Measurements from ENCODE around the gene FILIP1L. TPM values are rescaled to one million over a fixed set of nuclear protein-coding genes. Genes with fewer than 3 reads are reported as not detected.

Gene FILIP1L
- total and polyA plus RNA-seq, 2 of the 4 experiments (the other 2 are of a cell fraction) = 11.5 to 19.9 TPM

- no peak overlapping the region for H4K5ac ChIP-seq (ENCODE audit: low read depth, low read length)
- H3K18ac ChIP-seq (ENCODE audit: low read depth, low read length) = no peak overlapping the region
- no peak overlapping the region for H3K14ac ChIP-seq (replicated peaks; ENCODE audit: low read depth, low read length)
- no peaks in the 10 kb centered on the region for H3K9me1 ChIP-seq (ENCODE audit: insufficient read depth, low read length)
- no peak overlapping the region for H2BK5ac ChIP-seq (ENCODE audit: low read depth, low read length, poor library complexity, severe bottlenecking)
- 0 out of 2 replicates have a peak, but pooled peaks cover 2% of the 10 kb centered on the region for H3K9me3 ChIP-seq (ENCODE audit: control insufficient read depth, insufficient read depth, low read length)
- dilution Hi-C loops (cut with HindIII; ENCODE audit: low sequenced_read_pairs, unreplicated experiment) = no loop called here
- BruUV-seq (replicated peaks) = no TSS peak
- H4K20me1 ChIP-seq (ENCODE audit: insufficient read depth, low read length) = no peaks in the 10 kb centered on the region
- ATAC-seq (ENCODE audit: low read depth) (no peak), DNase-seq (no peak)
- H2AFZ ChIP-seq (replicated peaks; ENCODE audit: low read length, poor library complexity) = no peak overlapping the region
- no peak overlapping the region for H4K8ac ChIP-seq (ENCODE audit: low read depth in 2 of 2, low read length in 2 of 2)
- H2BK20ac ChIP-seq (ENCODE audit: low read depth, low read length) = no peak overlapping the region
- no peak overlapping the region for H3K4me2 ChIP-seq (ENCODE audit: low read depth, low read length)
- WGBS, 2 experiments (ENCODE audit: extremely low coverage in 2 of 2, insufficient read length in 1 of 2) = no CpG with 5 or more reads among the region's 1 CpG
- no peak overlapping the region for H2AK5ac ChIP-seq (ENCODE audit: low read depth, low read length)
- no peaks in the 10 kb centered on the region for H3K36me3 ChIP-seq (ENCODE audit: control insufficient read depth, insufficient read depth, low read length)
- H3K4me1 ChIP-seq (ENCODE audit: control insufficient read depth, insufficient read depth, low read length) = no peaks in the 10 kb centered on the region
- H4K91ac ChIP-seq (ENCODE audit: insufficient read depth, low read depth, low read length) = no peak overlapping the region
- intact Hi-C loops (cut with micrococcal nuclease) = no loop called here
- H3K56ac ChIP-seq (ENCODE audit: extremely low read depth, insufficient read depth, low read length) = no peak overlapping the region
- H3K4ac ChIP-seq (ENCODE audit: low read depth, low read length) = no peak overlapping the region
- H3K23ac ChIP-seq (ENCODE audit: low read depth, low read length) = no peak overlapping the region
- TF ChIP-seq USF2 (IDR thresholded peaks at IDR 0.05; ENCODE audit: low read depth, low read length) = no peak
- no peak for TF ChIP-seq RFX5 (IDR thresholded peaks at IDR 0.05; ENCODE audit: low read depth, low read length)
- TF ChIP-seq BHLHE40 (IDR thresholded peaks at IDR 0.05; ENCODE audit: low read depth, low read length) = no peak
- no peak for TF ChIP-seq CHD1 (IDR thresholded peaks at IDR 0.05; ENCODE audit: low read depth, low read length)
- no peak for TF ChIP-seq CEBPB (IDR thresholded peaks at IDR 0.05; ENCODE audit: low read depth, low read length)
- TF ChIP-seq FOS (IDR thresholded peaks at IDR 0.05; ENCODE audit: low read depth, low read length) = no peak
- TF ChIP-seq NFE2L2 (IDR thresholded peaks at IDR 0.05; ENCODE audit: low read depth, low read length) = no peak
- TF ChIP-seq RAD21 (IDR thresholded peaks at IDR 0.05; ENCODE audit: low read length) = no peak
- ChIA-PET CTCF (no interaction called here), POLR2A (ENCODE audit: unreplicated experiment) (no interaction called here)
- H2BK15ac ChIP-seq (ENCODE audit: low read depth, low read length) = no peak overlapping the region
- H3K27ac ChIP-seq (ENCODE audit: insufficient read depth, low read length) = no peak overlapping the region
- H3K4me3 ChIP-seq (ENCODE audit: insufficient read depth, low read depth, low read length) = no peak overlapping the region
- H3K27me3 ChIP-seq (ENCODE audit: control insufficient read depth, insufficient read depth, low read length) = no peaks in the 10 kb centered on the region
- H2BK120ac ChIP-seq (ENCODE audit: low read depth, low read length) = no peak overlapping the region
- no peak overlapping the region for H3K9ac ChIP-seq (ENCODE audit: low read depth, low read length)
- no peak overlapping the region for H2AK9ac ChIP-seq (replicated peaks; ENCODE audit: low read depth, low read length, poor library complexity)
- in situ Hi-C loops (cut with MboI; ENCODE audit: low sequenced_read_pairs) = no loop called here
- H3K79me1 ChIP-seq (ENCODE audit: low read depth in 1 of 2, low read length in 2 of 2) = no peaks in the 10 kb centered on the region
These were observed 136.1 kb downstream of the FILIP1L start for GRCh38 chr3:99978221-99978620.

All from IMR-90 (cell line).